SK-N-MC (cell line): ENCODE results near the gene SMG6.

Experiments used
- EZH2 ChIP-seq: fragments of 200-600 bp; sonication (generic); IDR thresholded peaks from one replicate; pipeline ENCODE4 v1.6.1; 2017; ENCODE audit warnings: antibody characterized with exemption
- POLR2AphosphoS5 ChIP-seq: IDR thresholded peaks from 2 replicates; pipeline ENCODE4 v1.6.1; 2012; ENCODE audit warnings: mild to moderate bottlenecking, low read depth, low read length, borderline replicate concordance

GRCh38 chr17:2033153-2033552 lies 270.4 kb downstream of the SMG6 start:
- TF ChIP-seq EZH2 = no peak
- no peak for TF ChIP-seq POLR2AphosphoS5
